HepG2 (cell line): ENCODE measurements around the gene FKBP1B. TPM values are rescaled to one million over a fixed set of nuclear protein-coding genes. Genes with fewer than 3 reads are reported as not detected.

Experiments
- GATAD1 ChIP-seq: IDR thresholded peaks from 2 replicates; pipeline ENCODE4 v1.6.1; 2016; ENCODE audit warnings: missing genetic modification reagents, missing compliant biosample characterization
- HMGA1 ChIP-seq: sonication (generic); formaldehyde crosslinking; conservative IDR thresholded peaks from 2 replicates; pipeline ENCODE4 v1.4.0; 2020; ENCODE audit warnings: missing genetic modification reagents
- IKZF1 ChIP-seq: fragments of 450-650 bp; IDR thresholded peaks from 2 replicates; pipeline ENCODE4 v1.7.1; 2016
- ZBTB20 ChIP-seq: sonication (generic); formaldehyde crosslinking; IDR thresholded peaks from 2 replicates; pipeline ENCODE4 v1.8.1; 2023; ENCODE audit warnings: missing genetic modification reagents, low read depth, mild to moderate bottlenecking, borderline replicate concordance
- ZMYM3 ChIP-seq: sonication (generic); formaldehyde crosslinking; IDR thresholded peaks from 2 replicates; pipeline ENCODE4 v1.5.1; 2020; ENCODE audit warnings: mild to moderate bottlenecking, missing genetic modification reagents
- ZNF546 ChIP-seq: sonication (generic); formaldehyde crosslinking; conservative IDR thresholded peaks from 2 replicates; pipeline ENCODE4 v1.8.1; 2023; ENCODE audit warnings: mild to moderate bottlenecking, missing genetic modification reagents
- ZNF614 ChIP-seq: IDR thresholded peaks from 2 replicates; pipeline ENCODE4 v1.6.1; 2018; ENCODE audit warnings: missing biosample characterization, missing genetic modification reagents, inconsistent platforms, borderline replicate concordance
- polyA plus RNA-seq, 8 experiments: library from polyadenylated mRNA; depleted of rRNA in 3 of 8; stranded (reverse) in 7 of 8; unstranded in 1 of 8; fragments of >200 nt; fragmentation: Illumina TruSeq in 4 of 8; extraction: Trizol in 4 of 8; gene quantifications; 2 replicates each; pipeline versions ENCODE4 v1.2.1 to v1.2.3, GENCODE V29; 2011 to 2016; ENCODE audit warnings: low read depth in 4 of 8, missing spikeins in 1 of 8, mixed read lengths in 1 of 8; ENCODE audit not compliant: insufficient read depth in 1 of 8
- total RNA-seq, 5 experiments: library from RNA; depleted of rRNA; stranded (reverse); fragments of >200 nt; fragmentation: Illumina TruSeq; extraction: Trizol; gene quantifications; 2 replicates each; pipeline ENCODE4 v1.2.3, GENCODE V29; 2016; ENCODE audit warnings: low read depth in 1 of 5
- TF ChIP-seq, protein P1 (sequence below): sonication (generic); formaldehyde crosslinking; IDR thresholded peaks from 2 replicates; pipeline ENCODE4 v1.4.0; 2020; ENCODE audit warnings: missing genetic modification reagents, borderline replicate concordance
- TF ChIP-seq, protein P2 (sequence below), 2 experiments: sonication (generic) in 1 of 2; formaldehyde crosslinking in 1 of 2; IDR thresholded peaks; 2 replicates each; pipeline versions ENCODE4 v1.6.1 to v1.9.0; 2014 to 2022; ENCODE audit warnings: antibody characterized with exemption in 1 of 2, borderline replicate concordance in 1 of 2, inconsistent platforms in 1 of 2, low read depth in 1 of 2, missing genetic modification reagents in 1 of 2
- TF ChIP-seq, protein P3 (sequence below): sonication (generic); formaldehyde crosslinking; IDR thresholded peaks from 2 replicates; pipeline ENCODE4 v1.4.0; 2020; ENCODE audit warnings: missing genetic modification reagents, borderline replicate concordance
- TF ChIP-seq, protein P4 (sequence below): sonication (generic); formaldehyde crosslinking; IDR thresholded peaks from 2 replicates; pipeline ENCODE4 v1.4.0; 2020; ENCODE audit warnings: missing genetic modification reagents, mild to moderate bottlenecking, borderline replicate concordance

Gene FKBP1B
- total and polyA plus RNA-seq, 2 of the 13 experiments (the other 11 are each of a cell fraction or from before 2014, with no cell fraction given), result 35.2 to 96.3 TPM

DNA sequence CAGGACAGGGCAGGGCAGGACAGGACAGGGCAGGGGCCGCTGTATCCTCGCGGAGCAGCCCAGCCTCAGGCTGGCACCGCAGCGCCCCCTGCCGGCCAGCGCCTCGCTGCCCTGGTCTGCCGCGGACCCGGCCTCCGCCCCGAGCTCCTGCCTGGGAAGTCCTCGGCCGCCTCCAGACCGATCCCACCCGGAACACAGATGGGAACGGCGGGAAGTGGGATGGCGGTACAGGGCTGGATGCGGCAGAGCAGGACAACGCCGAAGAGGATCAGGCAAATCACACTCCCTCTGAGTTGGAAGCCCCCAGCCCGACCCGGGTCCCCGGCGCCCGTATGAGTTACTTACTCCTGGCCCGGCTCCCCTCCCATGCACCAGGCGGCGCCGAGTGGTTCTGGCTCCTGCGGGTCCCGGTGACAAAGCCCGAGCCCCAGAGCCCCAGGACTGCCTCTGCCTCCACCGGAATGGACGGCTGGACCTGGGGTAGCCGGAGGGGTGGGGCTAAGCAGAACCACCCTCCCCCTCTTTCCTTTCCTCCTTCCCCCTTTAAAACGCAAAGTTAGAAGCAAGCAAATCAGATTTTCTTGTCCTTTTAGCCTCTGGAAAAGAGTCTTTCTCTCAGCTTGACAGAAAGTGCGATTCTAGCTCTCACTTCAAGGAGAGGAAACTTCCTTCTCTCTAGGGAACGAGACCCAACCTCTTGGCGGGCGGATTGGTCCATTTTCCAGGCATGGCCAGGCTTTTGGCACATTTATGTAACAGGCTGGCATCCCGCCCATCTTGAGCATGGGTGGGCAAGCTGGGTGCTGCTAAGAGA lies 35.1 kb downstream of the FKBP1B start, which contains the start of gene TP53I3 (continued):
- TF ChIP-seq, protein P1, sequence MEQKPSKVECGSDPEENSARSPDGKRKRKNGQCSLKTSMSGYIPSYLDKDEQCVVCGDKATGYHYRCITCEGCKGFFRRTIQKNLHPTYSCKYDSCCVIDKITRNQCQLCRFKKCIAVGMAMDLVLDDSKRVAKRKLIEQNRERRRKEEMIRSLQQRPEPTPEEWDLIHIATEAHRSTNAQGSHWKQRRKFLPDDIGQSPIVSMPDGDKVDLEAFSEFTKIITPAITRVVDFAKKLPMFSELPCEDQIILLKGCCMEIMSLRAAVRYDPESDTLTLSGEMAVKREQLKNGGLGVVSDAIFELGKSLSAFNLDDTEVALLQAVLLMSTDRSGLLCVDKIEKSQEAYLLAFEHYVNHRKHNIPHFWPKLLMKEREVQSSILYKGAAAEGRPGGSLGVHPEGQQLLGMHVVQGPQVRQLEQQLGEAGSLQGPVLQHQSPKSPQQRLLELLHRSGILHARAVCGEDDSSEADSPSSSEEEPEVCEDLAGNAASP (CRISPR knock-in tag), result peak; percentile 75
- TF ChIP-seq HMGA1 (no peak), ZBTB20 (no peak), ZNF546 (CRISPR knock-in tag) (no peak; the same call in none of the 2 replicates), IKZF1 (no peak), ZNF614 (CRISPR knock-in tag) (no peak; the same call in 1 of the 2 replicates), GATAD1 (CRISPR knock-in tag) (peak; percentile 80), ZMYM3 (CRISPR knock-in tag) (no peak; the same call in none of the 2 replicates)
- TF ChIP-seq, protein P2, sequence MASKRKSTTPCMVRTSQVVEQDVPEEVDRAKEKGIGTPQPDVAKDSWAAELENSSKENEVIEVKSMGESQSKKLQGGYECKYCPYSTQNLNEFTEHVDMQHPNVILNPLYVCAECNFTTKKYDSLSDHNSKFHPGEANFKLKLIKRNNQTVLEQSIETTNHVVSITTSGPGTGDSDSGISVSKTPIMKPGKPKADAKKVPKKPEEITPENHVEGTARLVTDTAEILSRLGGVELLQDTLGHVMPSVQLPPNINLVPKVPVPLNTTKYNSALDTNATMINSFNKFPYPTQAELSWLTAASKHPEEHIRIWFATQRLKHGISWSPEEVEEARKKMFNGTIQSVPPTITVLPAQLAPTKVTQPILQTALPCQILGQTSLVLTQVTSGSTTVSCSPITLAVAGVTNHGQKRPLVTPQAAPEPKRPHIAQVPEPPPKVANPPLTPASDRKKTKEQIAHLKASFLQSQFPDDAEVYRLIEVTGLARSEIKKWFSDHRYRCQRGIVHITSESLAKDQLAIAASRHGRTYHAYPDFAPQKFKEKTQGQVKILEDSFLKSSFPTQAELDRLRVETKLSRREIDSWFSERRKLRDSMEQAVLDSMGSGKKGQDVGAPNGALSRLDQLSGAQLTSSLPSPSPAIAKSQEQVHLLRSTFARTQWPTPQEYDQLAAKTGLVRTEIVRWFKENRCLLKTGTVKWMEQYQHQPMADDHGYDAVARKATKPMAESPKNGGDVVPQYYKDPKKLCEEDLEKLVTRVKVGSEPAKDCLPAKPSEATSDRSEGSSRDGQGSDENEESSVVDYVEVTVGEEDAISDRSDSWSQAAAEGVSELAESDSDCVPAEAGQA (IDR thresholded peaks at IDR 0.05; ENCODE audit: low read depth), result no peak
- TF ChIP-seq, protein P2 (CRISPR knock-in tag; IDR thresholded peaks at IDR 0.05; ENCODE audit: borderline replicate concordance), result no peak
- TF ChIP-seq, protein P3, sequence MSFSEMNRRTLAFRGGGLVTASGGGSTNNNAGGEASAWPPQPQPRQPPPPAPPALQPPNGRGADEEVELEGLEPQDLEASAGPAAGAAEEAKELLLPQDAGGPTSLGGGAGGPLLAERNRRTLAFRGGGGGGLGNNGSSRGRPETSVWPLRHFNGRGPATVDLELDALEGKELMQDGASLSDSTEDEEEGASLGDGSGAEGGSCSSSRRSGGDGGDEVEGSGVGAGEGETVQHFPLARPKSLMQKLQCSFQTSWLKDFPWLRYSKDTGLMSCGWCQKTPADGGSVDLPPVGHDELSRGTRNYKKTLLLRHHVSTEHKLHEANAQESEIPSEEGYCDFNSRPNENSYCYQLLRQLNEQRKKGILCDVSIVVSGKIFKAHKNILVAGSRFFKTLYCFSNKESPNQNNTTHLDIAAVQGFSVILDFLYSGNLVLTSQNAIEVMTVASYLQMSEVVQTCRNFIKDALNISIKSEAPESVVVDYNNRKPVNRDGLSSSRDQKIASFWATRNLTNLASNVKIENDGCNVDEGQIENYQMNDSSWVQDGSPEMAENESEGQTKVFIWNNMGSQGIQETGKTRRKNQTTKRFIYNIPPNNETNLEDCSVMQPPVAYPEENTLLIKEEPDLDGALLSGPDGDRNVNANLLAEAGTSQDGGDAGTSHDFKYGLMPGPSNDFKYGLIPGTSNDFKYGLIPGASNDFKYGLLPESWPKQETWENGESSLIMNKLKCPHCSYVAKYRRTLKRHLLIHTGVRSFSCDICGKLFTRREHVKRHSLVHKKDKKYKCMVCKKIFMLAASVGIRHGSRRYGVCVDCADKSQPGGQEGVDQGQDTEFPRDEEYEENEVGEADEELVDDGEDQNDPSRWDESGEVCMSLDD (CRISPR knock-in tag), result peak; percentile 60
- TF ChIP-seq, protein P4, sequence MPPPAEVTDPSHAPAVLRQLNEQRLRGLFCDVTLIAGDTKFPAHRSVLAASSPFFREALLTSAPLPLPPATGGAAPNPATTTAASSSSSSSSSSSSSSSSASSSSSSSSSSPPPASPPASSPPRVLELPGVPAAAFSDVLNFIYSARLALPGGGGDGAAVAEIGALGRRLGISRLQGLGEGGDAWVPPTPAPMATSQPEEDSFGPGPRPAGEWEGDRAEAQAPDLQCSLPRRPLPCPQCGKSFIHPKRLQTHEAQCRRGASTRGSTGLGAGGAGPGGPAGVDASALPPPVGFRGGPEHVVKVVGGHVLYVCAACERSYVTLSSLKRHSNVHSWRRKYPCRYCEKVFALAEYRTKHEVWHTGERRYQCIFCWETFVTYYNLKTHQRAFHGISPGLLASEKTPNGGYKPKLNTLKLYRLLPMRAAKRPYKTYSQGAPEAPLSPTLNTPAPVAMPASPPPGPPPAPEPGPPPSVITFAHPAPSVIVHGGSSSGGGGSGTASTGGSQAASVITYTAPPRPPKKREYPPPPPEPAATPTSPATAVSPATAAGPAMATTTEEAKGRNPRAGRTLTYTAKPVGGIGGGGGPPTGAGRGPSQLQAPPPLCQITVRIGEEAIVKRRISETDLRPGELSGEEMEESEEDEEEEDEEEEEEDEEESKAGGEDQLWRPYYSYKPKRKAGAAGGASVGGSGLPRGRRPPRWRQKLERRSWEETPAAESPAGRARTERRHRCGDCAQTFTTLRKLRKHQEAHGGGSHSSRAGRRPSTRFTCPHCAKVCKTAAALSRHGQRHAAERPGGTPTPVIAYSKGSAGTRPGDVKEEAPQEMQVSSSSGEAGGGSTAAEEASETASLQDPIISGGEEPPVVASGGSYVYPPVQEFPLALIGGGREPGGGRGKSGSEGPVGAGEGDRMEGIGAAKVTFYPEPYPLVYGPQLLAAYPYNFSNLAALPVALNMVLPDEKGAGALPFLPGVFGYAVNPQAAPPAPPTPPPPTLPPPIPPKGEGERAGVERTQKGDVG (CRISPR knock-in tag), result peak; percentile 17; the same call in 1 of the 2 replicates
